Ishikawa (cell line): ENCODE data around the gene PIGL.

Source experiments
- CEBPB ChIP-seq: IDR thresholded peaks from 2 replicates; pipeline ENCODE4 v1.6.1; 2012
- CREB1 ChIP-seq: IDR thresholded peaks from 2 replicates; pipeline ENCODE4 v1.6.1; 2012; ENCODE audit warnings: low read depth
- EGR1 ChIP-seq: IDR thresholded peaks from 2 replicates; pipeline ENCODE4 v1.6.1; 2012
- EP300 ChIP-seq: IDR thresholded peaks from 2 replicates; pipeline ENCODE4 v1.6.1; 2012; ENCODE audit warnings: borderline replicate concordance
- FOXM1 ChIP-seq: IDR thresholded peaks from 2 replicates; pipeline ENCODE4 v1.6.1; 2012; ENCODE audit warnings: low read depth, borderline replicate concordance
- NFIC ChIP-seq: IDR thresholded peaks from 2 replicates; pipeline ENCODE4 v1.6.1; 2012
- RAD21 ChIP-seq: IDR thresholded peaks from 2 replicates; pipeline ENCODE4 v1.6.1; 2012; ENCODE audit warnings: low read depth
- TAF1 ChIP-seq: IDR thresholded peaks from 2 replicates; pipeline ENCODE4 v1.6.1; 2012; ENCODE audit warnings: low read depth, mild to moderate bottlenecking
- TCF12 ChIP-seq: IDR thresholded peaks from 2 replicates; pipeline ENCODE4 v1.6.1; 2012; ENCODE audit warnings: low read depth
- TEAD4 ChIP-seq: IDR thresholded peaks from 2 replicates; pipeline ENCODE4 v1.6.1; 2012
- YY1 ChIP-seq: IDR thresholded peaks from 2 replicates; pipeline ENCODE4 v1.6.1; 2012; ENCODE audit warnings: low read depth
- ZBTB7A ChIP-seq: IDR thresholded peaks from 2 replicates; pipeline ENCODE4 v1.6.1; 2012; ENCODE audit warnings: low read depth
- TF ChIP-seq, protein P1 (sequence below): IDR thresholded peaks from 2 replicates; pipeline ENCODE4 v1.6.1; 2012
- TF ChIP-seq, protein P2 (sequence below): IDR thresholded peaks from 2 replicates; pipeline ENCODE4 v1.6.1; 2012
- TF ChIP-seq, protein P3 (sequence below): IDR thresholded peaks from 2 replicates; pipeline ENCODE4 v1.6.1; 2012; ENCODE audit warnings: low read depth, mild to moderate bottlenecking

Gene PIGL

DNA sequence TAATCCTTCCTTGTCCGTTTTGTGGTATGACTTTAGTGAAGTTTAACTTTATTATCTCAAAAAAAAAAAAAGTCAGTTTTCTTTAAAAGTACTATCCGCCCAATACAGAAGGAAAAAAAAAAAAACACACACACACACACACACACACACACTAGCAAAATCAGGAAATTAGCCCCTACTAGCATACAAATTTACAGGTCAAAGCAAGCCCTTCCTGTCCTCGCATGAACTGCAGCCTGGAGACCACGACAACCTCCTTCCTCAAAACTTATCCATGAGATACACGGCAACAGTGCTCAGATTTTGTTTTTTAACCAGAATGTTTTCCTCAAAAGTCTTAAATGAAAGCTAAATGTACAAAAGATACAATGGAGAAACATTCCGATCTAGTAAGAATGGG, 17.9 kb upstream of the PIGL start:
- TF ChIP-seq CEBPB (no peak), YY1 (no peak), RAD21 (no peak), CREB1 (no peak), ZBTB7A (no peak), TCF12 (no peak), FOXM1 (no peak), TAF1 (no peak), TEAD4 (no peak), EP300 (no peak), EGR1 (no peak), NFIC (no peak)
- TF ChIP-seq, protein P1, sequence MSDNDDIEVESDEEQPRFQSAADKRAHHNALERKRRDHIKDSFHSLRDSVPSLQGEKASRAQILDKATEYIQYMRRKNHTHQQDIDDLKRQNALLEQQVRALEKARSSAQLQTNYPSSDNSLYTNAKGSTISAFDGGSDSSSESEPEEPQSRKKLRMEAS, result no peak
- TF ChIP-seq, protein P2, sequence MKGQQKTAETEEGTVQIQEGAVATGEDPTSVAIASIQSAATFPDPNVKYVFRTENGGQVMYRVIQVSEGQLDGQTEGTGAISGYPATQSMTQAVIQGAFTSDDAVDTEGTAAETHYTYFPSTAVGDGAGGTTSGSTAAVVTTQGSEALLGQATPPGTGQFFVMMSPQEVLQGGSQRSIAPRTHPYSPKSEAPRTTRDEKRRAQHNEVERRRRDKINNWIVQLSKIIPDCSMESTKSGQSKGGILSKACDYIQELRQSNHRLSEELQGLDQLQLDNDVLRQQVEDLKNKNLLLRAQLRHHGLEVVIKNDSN, result no peak
- TF ChIP-seq, protein P3, sequence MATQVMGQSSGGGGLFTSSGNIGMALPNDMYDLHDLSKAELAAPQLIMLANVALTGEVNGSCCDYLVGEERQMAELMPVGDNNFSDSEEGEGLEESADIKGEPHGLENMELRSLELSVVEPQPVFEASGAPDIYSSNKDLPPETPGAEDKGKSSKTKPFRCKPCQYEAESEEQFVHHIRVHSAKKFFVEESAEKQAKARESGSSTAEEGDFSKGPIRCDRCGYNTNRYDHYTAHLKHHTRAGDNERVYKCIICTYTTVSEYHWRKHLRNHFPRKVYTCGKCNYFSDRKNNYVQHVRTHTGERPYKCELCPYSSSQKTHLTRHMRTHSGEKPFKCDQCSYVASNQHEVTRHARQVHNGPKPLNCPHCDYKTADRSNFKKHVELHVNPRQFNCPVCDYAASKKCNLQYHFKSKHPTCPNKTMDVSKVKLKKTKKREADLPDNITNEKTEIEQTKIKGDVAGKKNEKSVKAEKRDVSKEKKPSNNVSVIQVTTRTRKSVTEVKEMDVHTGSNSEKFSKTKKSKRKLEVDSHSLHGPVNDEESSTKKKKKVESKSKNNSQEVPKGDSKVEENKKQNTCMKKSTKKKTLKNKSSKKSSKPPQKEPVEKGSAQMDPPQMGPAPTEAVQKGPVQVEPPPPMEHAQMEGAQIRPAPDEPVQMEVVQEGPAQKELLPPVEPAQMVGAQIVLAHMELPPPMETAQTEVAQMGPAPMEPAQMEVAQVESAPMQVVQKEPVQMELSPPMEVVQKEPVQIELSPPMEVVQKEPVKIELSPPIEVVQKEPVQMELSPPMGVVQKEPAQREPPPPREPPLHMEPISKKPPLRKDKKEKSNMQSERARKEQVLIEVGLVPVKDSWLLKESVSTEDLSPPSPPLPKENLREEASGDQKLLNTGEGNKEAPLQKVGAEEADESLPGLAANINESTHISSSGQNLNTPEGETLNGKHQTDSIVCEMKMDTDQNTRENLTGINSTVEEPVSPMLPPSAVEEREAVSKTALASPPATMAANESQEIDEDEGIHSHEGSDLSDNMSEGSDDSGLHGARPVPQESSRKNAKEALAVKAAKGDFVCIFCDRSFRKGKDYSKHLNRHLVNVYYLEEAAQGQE, result no peak

DNA sequence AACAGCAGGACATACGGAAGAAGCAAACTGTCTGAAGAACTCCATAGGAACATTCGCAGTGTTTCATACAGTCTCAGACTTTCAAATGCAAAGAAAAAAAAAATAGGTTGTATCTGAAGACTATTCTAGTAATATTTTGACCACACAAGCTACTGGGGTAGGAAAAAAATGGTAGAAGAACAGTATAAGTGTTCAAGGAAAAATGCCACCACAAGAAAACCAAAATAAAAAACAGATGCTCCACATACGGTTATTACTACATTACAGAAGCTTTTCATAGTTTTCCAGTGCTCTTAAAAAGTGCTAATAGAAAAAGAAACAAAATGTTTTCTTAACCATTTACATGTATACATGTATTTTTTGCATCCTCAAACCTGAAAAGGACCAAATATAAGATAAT, 5.4 kb upstream of the PIGL start:
- TF ChIP-seq NFIC (no peak), TAF1 (no peak), CEBPB (no peak), EP300 (no peak), TCF12 (no peak), TEAD4 (no peak), RAD21 (no peak), YY1 (no peak), FOXM1 (no peak), EGR1 (no peak), CREB1 (no peak)
- TF ChIP-seq, protein P1, result no peak
- TF ChIP-seq, protein P3, result no peak
- TF ChIP-seq, protein P2, result no peak

DNA sequence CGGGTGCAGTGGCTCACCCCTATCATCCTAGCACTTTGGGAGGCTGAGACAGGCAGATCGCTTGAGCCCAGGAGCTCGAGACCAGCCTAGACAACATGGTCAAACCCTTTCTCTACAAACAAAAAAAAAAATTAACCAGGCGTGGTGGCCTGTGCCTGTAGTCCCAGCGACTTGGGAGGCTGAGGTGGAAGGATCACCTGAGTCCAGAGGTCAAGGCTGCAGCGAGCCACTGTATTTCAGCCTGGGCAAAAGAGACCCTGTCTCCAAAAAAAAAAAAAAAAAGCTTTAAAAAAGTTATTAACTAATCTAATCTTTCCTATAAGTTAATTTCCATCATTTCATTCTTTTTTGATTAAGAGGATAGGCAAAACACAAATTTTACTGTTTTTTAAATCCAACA, 4.2 kb upstream of the PIGL start:
- TF ChIP-seq TCF12 (no peak), EP300 (no peak), NFIC (no peak), RAD21 (no peak), TAF1 (no peak), TEAD4 (no peak), FOXM1 (no peak), ZBTB7A (no peak)
- TF ChIP-seq, protein P3, result no peak
- TF ChIP-seq, protein P2, result no peak
- TF ChIP-seq, protein P1, result no peak

DNA sequence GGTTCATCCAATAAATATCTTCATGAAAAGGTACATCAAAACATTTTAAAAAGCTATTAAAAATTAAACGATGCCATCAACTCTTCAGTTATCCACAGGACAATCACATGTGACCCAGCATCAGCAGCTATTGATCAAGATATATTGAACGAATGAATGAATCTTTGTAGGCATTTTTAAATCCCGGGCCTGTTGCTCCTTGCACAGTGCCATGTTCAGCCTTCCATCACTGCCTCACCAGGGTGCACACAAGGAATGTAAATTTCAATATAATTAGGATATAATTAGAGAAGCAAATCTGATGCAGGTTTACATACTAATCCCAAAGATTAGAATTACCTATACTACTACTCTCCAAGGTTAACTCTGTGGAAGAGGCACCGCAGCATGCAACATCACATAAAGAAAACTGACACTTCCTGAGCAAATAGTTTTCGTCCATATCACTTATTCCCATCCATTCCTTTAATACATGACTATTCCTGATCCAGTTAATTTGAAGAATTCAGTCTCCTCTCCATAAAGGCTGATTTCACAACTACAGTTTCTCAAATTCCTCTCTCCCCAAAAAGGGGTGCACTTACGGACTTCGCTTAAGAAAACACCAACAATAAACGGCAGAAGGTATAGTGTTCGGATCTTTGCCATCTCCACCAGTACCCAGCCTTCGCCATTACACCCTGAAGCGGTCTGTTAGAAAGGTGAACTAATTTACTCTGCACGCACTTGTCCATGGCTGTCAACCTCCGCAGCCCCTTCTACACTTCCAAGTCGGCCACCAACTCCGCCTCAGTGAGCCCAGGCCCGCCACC, 2.6 kb upstream of the PIGL start:
- TF ChIP-seq YY1 (0 out of 2 replicates have a peak, but pooled peaks have one; percentile 29), TCF12 (no peak)
